Panc1 (cell line): ENCODE results near the gene HOXB5. TPM values are rescaled to one million over a fixed set of nuclear protein-coding genes. Genes with fewer than 3 reads are reported as not detected.

Experiments
- ATAC-seq: fragments of 200-7000 bp; cut with Tn5 transposase; 2 replicates; pipeline ENCODE4 v1.9.1; 2020; ENCODE audit warnings: mild to moderate bottlenecking, moderate library complexity
- BruUV-seq: library from RNA; stranded (reverse); fragments of 400-500 nt; replicated peaks from 2 replicates; lab custom pipeline; 2021; lab: Mats Ljungman, UMichigan
- CTCF ChIA-PET: fragments of 300-600 bp; sonication (Branson Sonifier 250); formaldehyde crosslinking; loops from one replicate; lab custom pipeline; 2022; ENCODE audit warnings: antibody characterized with exemption; lab: Charles Lee
- POLR2A ChIA-PET: fragments of 300-600 bp; sonication (Branson Sonifier 250); formaldehyde crosslinking; loops from one replicate; lab custom pipeline; 2022; ENCODE audit warnings: antibody characterized with exemption; lab: Charles Lee
- DNase-seq: peaks from one replicate; pipeline ENCODE4 v3.0.0-alpha.2; 2010; ENCODE audit warnings: low read depth, low spot score
- H3K27ac ChIP-seq: 2 replicates; pipeline ENCODE4 v1.5.1; 2011; ENCODE audit warnings: mild to moderate bottlenecking, low read length, inconsistent platforms
- H3K27me3 ChIP-seq: fragments of 200-500 bp; sonication (Bioruptor generic); 2 replicates; pipeline ENCODE4 v1.6.0; 2014; ENCODE audit warnings: low read length, inconsistent platforms; ENCODE audit not compliant: control insufficient read depth, insufficient read depth
- H3K36me3 ChIP-seq: fragments of 200-500 bp; sonication (Bioruptor generic); 2 replicates; pipeline ENCODE4 v1.5.1; 2014; ENCODE audit warnings: inconsistent platforms, mild to moderate bottlenecking, low read length, moderate library complexity; ENCODE audit not compliant: control insufficient read depth, insufficient read depth
- H3K4me1 ChIP-seq: 2 replicates; pipeline ENCODE4 v1.5.1; 2011; ENCODE audit warnings: inconsistent platforms, mild to moderate bottlenecking, low read length, moderate library complexity; ENCODE audit not compliant: control insufficient read depth, insufficient read depth
- H3K4me3 ChIP-seq, 2 experiments: 2 replicates each; pipeline ENCODE4 v1.5.1; 2011 to 2012; ENCODE audit warnings: low read depth in 2 of 2, low read length in 2 of 2, mild to moderate bottlenecking in 2 of 2, inconsistent platforms in 1 of 2, moderate library complexity in 1 of 2
- H3K9me3 ChIP-seq: fragments of 200-500 bp; sonication (Bioruptor generic); 2 replicates; pipeline ENCODE4 v1.5.1; 2014; ENCODE audit warnings: low read depth, mild to moderate bottlenecking, inconsistent platforms, low read length, moderate library complexity; ENCODE audit not compliant: control insufficient read depth, insufficient read depth
- POLR2AphosphoS5 ChIP-seq: IDR thresholded peaks from 2 replicates; pipeline ENCODE4 v1.6.1; 2012; ENCODE audit warnings: mild to moderate bottlenecking, low read depth, low read length, moderate library complexity
- SIN3A ChIP-seq: IDR thresholded peaks from 2 replicates; pipeline ENCODE4 v1.6.1; 2012; ENCODE audit warnings: low read depth, mild to moderate bottlenecking, low read length, moderate library complexity, borderline replicate concordance; ENCODE audit not compliant: insufficient read depth
- TCF7L2 ChIP-seq: IDR thresholded peaks from 2 replicates; pipeline ENCODE4 v1.6.1; 2011; ENCODE audit warnings: mild to moderate bottlenecking, low read depth, low read length, inconsistent platforms
- in situ Hi-C: cut with HindIII; loops from 2 replicates; pipeline ENCODE4 v1.10.0; 2016; ENCODE audit warnings: low sequenced_read_pairs, low pct_unique_long_range_greater_than_20kb
- intact Hi-C: fragments of 100-400 bp; cut with micrococcal nuclease; formaldehyde crosslinking; loops from one replicate; pipeline ENCODE4 v1.10.0; 2022; ENCODE audit not compliant: unreplicated experiment
- total RNA-seq: library from RNA; stranded (reverse); gene quantifications from one replicate; pipeline ENCODE4 v1.2.1, GENCODE V29; 2021; ENCODE audit not compliant: unreplicated experiment
- TF ChIP-seq, protein P1 (sequence below), 2 experiments: IDR thresholded peaks; 2 replicates each; pipeline ENCODE4 v1.6.1; 2011 to 2012; ENCODE audit warnings: low read depth in 2 of 2, control low read depth in 1 of 2, low read length in 1 of 2, mild to moderate bottlenecking in 1 of 2, moderate library complexity in 1 of 2; ENCODE audit not compliant: insufficient read depth in 1 of 2
- TF ChIP-seq, protein P2 (sequence below): fragments of 450-650 bp; IDR thresholded peaks from 2 replicates; pipeline ENCODE4 v1.5.1; 2017; ENCODE audit warnings: mild to moderate bottlenecking

Gene HOXB5
- total RNA-seq, 1 experiment from 2014 or later: 67.2 TPM

DNA sequence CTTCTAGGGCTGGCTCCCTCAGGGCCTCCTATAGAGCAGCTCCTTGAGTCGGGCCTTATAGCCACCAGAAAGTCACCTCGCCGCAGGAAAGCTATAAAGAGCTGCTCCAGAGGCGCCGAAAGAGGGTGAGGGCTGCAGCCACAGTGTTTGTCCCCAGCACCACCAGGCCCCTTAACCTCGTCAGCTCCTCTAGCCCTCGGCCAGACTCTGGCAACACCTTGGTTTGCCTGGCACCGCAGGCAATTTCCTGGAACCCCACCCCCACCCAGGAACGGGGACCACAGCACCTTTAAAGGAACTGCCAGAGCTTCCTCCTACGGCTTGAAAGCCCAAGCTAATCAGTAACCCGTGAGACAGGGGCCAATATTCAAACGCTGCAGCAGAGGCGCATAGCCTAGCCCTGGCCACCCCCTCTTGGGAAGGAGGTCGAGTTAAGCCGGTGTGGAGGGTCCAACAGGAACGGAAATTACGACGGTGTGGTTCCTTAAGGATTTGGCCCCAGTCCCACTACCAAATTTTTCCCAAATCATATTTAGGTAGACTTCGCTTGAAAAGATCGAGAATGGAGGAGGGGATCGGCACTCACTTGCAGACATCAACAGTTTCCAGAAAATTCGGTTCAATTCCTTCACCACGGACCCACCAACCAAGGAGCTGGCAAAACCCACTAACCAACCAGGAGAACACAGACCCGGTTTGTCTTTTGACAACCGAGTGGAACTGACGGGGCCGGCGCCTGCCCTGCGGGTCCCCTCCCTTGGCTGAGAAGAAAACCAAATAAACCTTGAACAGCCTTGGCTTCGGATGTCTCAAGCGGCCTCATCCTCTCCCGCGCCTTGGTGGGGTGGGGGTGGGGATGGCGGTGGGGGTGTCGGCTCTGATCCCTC is 8.2 kb upstream of the HOXB5 start:
- TF ChIP-seq, protein P1, sequence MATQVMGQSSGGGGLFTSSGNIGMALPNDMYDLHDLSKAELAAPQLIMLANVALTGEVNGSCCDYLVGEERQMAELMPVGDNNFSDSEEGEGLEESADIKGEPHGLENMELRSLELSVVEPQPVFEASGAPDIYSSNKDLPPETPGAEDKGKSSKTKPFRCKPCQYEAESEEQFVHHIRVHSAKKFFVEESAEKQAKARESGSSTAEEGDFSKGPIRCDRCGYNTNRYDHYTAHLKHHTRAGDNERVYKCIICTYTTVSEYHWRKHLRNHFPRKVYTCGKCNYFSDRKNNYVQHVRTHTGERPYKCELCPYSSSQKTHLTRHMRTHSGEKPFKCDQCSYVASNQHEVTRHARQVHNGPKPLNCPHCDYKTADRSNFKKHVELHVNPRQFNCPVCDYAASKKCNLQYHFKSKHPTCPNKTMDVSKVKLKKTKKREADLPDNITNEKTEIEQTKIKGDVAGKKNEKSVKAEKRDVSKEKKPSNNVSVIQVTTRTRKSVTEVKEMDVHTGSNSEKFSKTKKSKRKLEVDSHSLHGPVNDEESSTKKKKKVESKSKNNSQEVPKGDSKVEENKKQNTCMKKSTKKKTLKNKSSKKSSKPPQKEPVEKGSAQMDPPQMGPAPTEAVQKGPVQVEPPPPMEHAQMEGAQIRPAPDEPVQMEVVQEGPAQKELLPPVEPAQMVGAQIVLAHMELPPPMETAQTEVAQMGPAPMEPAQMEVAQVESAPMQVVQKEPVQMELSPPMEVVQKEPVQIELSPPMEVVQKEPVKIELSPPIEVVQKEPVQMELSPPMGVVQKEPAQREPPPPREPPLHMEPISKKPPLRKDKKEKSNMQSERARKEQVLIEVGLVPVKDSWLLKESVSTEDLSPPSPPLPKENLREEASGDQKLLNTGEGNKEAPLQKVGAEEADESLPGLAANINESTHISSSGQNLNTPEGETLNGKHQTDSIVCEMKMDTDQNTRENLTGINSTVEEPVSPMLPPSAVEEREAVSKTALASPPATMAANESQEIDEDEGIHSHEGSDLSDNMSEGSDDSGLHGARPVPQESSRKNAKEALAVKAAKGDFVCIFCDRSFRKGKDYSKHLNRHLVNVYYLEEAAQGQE (IDR thresholded peaks at IDR 0.05; ENCODE audit: insufficient read depth in 1 of 2, low read depth in 2 of 2, low read length in 1 of 2): no peak; a peak in 1 of 4 replicates
- TF ChIP-seq, protein P2, sequence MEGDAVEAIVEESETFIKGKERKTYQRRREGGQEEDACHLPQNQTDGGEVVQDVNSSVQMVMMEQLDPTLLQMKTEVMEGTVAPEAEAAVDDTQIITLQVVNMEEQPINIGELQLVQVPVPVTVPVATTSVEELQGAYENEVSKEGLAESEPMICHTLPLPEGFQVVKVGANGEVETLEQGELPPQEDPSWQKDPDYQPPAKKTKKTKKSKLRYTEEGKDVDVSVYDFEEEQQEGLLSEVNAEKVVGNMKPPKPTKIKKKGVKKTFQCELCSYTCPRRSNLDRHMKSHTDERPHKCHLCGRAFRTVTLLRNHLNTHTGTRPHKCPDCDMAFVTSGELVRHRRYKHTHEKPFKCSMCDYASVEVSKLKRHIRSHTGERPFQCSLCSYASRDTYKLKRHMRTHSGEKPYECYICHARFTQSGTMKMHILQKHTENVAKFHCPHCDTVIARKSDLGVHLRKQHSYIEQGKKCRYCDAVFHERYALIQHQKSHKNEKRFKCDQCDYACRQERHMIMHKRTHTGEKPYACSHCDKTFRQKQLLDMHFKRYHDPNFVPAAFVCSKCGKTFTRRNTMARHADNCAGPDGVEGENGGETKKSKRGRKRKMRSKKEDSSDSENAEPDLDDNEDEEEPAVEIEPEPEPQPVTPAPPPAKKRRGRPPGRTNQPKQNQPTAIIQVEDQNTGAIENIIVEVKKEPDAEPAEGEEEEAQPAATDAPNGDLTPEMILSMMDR: no peak
- peak; percentile 96 for TF ChIP-seq TCF7L2
- no peak for TF ChIP-seq SIN3A
- TF ChIP-seq POLR2AphosphoS5: 0 out of 2 replicates have a peak, but pooled peaks have one; percentile 59
- BruUV-seq: no TSS peak
- intact Hi-C loops (no loop called here), in situ Hi-C loops (no loop called here)
- no peak for DNase-seq
- peak overlapping the region; percentile 70 to 99 for H3K4me3 ChIP-seq
- H3K4me1 ChIP-seq: peaks cover 41% of the 10 kb centered on the region
- ATAC-seq: no peak
- no peaks in the 10 kb centered on the region for H3K27me3 ChIP-seq
- no peaks in the 10 kb centered on the region; the same call in 1 of the 2 replicates for H3K36me3 ChIP-seq
- ChIA-PET CTCF (interaction anchor here (0.6 to 0.8 kb wide), 7 partner anchors 8 to 337 kb away, joined by 3 to 7 read pairs (median 4); no protein-coding TSS in a partner anchor), POLR2A (interaction anchor here (0.6 to 1.6 kb wide), 5 partner anchors 9 to 1281 kb away, joined by 3 to 8 read pairs (median 5); no protein-coding TSS in a partner anchor)
- H3K9me3 ChIP-seq: no peaks in the 10 kb centered on the region
- H3K27ac ChIP-seq: peak overlapping the region; percentile 99

DNA sequence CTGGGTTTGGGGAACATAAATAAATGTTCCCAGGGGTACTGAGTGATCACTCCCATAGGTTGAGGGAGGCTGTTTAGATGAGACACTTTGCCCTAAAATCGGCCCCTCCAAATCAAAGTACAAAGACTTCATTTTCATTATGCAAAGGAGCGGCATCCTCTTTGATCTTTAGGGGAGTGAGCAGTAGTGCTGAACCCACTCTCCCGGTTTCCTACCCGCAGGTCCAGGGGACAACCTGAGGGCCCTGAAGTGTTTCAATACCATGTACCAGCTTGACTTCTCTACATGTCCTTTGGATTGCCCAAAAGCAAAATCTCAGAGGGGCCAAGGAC is 7.6 kb upstream of the HOXB5 start:
- Histone ChIP-seq H3K4me3 (peak overlapping the region; percentile 70 to 99), H3K27me3 (no peaks in the 10 kb centered on the region), H3K9me3 (no peaks in the 10 kb centered on the region), H3K4me1 (peaks cover 35% of the 10 kb centered on the region), H3K36me3 (no peaks in the 10 kb centered on the region; the same call in 1 of the 2 replicates), H3K27ac (peak overlapping the region; percentile 99)
- in situ Hi-C loops: no loop called here
- ChIA-PET CTCF (interaction anchor here (0.6 to 0.8 kb wide), 5 partner anchors 9 to 336 kb away, joined by 3 to 6 read pairs (median 3); no protein-coding TSS in a partner anchor), POLR2A (interaction anchor here (0.7 to 1.6 kb wide), 4 partner anchors 9 to 1281 kb away, joined by 4 to 8 read pairs (median 5); no protein-coding TSS in a partner anchor)
- TF ChIP-seq TCF7L2 (peak; percentile 100), POLR2AphosphoS5 (peak; percentile 7; the same call in 1 of the 2 replicates)
- TF ChIP-seq, protein P1 (IDR thresholded peaks at IDR 0.05; ENCODE audit: insufficient read depth in 1 of 2, low read depth in 2 of 2, low read length in 1 of 2): no peak
- DNase-seq (no peak), ATAC-seq (no peak)
- intact Hi-C loops: no loop called here
- no TSS peak for BruUV-seq
